Stimulated activated CD8-positive, alpha-beta memory T cell treated with anti-CD3 and anti-CD28 coated beads, Interleukin-4, amount 100 ng/mL, for 4 hours (primary cell): ENCODE measurements around the gene CACNB4.
"Not testable (repeated sequence)": the region's sequence is repeated elsewhere in the genome, so short reads cannot be mapped to it uniquely, and the experiment has no call there.

Source experiments
- DNase-seq, 2 donors: peaks; one replicate each; pipeline ENCODE4 v3.0.0-alpha.2; 2020; ENCODE audit warnings: low read depth in 2 of 2, low spot score in 1 of 2

Gene CACNB4

DNA sequence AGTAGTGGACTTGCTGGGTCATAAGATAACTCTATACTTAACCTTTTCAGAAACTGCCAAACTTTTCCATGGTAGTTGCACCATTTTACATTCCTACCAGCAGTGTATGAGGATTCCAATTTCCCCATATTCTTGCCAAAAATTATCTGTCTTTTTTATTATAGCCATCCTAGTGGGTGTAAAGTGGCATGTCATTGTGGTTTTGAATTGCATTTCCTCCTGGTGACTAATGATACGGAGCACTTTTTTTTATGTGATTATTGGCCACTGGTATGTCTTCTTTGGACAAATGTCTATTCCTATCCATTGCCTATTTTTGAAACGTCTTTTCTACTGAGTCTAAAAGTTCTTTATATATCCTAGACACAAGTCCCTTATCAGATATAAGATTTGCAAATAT, 44.3 kb downstream of the CACNB4 start:
- no peak for DNase-seq

DNA sequence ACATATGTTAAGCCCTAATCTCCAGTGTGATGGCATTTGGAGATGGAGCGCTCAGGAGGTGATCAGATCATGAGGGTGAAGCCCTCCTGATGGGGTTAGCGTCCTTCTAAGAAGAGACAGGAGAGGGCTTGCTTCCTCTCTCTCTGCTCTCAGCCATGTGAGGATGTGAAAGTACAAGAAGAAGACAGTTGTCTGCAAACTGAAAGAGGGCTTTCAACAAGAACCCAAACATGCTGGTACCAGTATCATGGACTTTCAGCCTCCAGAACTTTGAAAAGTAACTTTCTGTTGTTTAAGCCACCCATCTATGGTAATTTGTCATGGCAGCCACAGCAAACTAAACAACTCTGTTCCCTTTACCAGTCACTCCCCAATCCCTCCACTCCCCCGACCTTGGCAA, 47.4 kb downstream of the CACNB4 start:
- DNase-seq = no peak

- no peak for DNase-seq
Observed at GRCh38 chr2:152050915-152051314, 47.9 kb downstream of the CACNB4 start.

DNA sequence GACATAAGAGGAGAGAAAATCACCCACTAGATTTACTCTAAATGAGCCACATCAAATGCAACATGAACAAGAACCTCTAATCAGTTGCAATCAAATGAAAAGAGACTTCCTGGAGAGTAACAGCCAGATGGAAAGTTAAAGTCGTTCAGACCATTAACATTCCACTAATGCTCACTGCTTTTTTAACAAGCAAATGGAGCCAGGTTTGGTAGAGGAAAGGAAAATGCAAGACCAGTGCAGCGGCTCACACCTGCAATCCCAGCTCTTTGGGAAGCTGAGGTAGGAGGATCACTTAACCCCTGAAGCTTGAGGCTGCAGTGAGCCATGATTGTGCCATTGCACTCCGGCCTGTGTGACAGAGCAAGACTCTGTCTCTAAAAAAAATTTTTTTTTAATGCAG, 48.5 kb downstream of the CACNB4 start:
- no peak for DNase-seq

GRCh38 chr2:152049541-152049940, 49.3 kb downstream of the CACNB4 start:
- DNase-seq = no peak

GRCh38 chr2:152047824-152048471, 50.9 kb downstream of the CACNB4 start:
- DNase-seq = no peak

GRCh38 chr2:152046940-152047339, 51.9 kb downstream of the CACNB4 start:
- no peak for DNase-seq

- DNase-seq = no peak
Observed at GRCh38 chr2:152042636-152043615, 55.9 kb downstream of the CACNB4 start.

GRCh38 chr2:152038441-152038958, 60.3 kb downstream of the CACNB4 start:
- no peak for DNase-seq

- DNase-seq = no peak
Observed at GRCh38 chr2:152037743-152038435, 61.0 kb downstream of the CACNB4 start.

- peak; percentile 15 to 17 for DNase-seq
Observed at GRCh38 chr2:152036611-152037469, 62.0 kb downstream of the CACNB4 start.

DNA sequence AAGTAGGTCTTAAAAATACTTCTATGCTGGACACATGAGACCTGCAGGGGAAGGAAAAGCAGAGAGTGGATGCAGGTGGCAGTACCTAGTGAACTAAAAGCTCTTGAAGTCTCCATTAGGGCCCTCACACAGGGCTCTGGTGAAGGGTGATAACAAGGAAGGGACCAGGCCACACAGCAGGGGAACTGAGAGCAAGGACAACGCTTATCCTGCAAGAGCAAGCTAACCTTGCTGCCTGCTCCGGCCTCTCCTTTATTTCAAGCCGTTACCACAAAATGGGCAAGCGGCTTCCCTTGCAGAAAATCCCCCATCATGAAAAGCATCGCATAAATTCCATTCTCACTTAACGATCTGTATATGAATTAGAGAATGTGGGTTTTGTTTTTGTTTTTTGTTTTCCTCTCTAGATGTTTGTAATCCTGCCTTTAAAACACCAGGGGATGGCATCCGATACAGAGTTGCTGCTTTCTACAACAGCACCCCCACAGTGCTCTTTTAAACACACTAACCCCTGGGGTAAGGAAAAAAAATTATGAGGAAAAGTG, 64.5 kb downstream of the CACNB4 start:
- no peak for DNase-seq

DNA sequence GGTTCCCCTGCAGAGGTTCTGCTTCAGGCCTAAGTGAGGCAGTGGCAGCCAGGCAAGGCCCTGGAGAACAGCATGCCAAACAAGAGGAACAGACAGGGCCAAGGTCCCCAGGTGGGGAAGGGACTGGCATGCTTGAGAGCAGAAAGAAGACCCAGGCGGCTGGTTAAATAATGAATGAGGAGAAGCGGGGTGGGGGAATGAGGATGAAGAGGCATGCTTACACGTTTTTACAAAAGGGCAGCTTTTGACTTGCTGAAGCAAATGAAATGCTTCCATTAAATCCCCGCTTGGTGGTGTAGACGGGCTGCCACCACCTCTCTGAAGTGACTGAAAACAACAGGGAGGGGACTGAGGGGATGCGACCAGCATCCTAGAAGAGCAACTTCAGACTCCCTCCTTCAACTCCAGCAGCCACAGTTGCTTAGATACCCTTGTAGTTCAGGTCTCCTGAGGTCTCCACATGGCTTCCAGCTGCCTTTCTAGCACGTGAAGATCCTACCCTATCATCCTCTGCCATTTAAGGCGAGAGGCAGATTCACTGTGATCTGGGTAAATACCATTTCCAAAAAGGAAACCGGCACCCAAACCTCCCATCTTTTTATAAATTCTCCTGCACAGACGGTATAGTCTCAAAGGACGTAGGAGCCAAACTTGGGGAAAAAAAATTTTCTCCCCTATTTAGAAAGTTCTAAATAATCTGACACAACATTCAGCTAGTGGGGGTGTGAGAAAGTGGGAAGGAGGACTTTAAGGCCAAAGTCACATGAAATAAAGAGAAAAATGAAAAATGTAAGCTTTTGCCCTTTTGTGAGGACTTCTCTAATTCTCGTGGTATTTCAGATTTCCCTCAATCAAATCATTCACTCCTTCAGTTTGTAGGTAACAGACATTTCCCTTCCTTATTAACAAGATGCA, 65.6 kb downstream of the CACNB4 start:
- DNase-seq = no peak

DNA sequence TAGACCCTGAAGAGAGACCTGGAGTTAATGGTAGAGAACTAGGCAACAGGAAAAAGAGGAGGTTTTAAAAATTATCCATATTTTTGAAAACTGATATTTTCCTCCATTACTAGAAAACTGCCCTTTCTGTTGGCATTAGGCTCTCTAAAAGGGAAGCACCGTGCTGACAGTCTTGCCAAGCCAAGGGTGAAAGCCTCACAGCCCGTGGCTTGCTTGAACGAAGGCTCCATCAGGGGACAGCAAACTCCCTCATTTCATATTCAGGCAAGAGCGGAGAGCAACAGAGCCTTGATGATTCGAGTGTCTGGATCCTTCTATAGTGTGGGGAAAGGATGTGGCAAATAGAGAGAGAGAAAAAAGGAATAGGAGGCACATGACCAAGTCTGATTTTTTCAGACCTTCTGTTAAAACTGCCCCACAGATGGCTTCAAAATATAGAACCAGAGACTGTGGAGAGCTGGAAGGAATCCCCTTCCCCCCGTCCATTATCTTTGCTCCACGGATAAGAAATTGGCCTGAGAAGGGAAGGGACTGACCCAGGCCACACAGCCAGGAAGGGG, 67.0 kb downstream of the CACNB4 start:
- no peak for DNase-seq

- not testable (repeated sequence) for DNase-seq
Observed at GRCh38 chr2:152030596-152031328, 68.1 kb downstream of the CACNB4 start.

DNA sequence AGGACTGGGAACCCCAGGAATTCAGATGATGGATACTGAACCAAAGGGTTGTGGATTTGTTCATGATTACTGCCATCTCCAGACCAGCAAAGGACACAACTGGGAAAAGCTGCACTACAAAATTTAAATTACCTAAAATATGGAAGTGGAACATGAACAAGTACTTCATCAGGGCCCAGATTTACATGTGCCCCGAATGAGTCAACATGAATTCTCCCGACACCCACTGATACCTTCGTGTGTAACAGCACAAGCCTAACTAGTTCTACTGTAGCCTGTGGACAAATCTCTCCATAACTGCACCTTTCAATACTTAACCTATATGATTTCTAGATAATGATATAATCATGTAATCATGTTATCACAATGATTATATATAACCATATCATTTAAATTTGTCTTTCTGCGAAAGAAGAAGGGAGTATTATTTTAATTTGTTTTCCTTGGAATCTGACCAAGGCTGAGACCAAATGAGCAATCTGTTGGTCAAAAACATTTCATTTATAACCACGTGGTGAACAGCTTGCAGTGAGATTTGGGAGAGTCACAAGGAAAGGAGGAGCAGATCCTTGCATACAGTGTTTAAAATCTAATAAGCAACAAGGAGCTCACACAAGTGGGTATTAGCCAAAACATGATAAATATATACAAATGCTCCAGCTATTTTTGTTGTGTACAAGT, 70.5 kb downstream of the CACNB4 start:
- no peak for DNase-seq

- DNase-seq = peak; percentile 41 to 63
Observed at GRCh38 chr2:152025678-152026287, 73.1 kb downstream of the CACNB4 start.
